CD14-positive monocyte (primary cell): Measurements from ENCODE around the gene TMEM244. TPM values are rescaled to one million over a fixed set of nuclear protein-coding genes. Genes with fewer than 3 reads are reported as not detected.

Experiments used
- DNase-seq, 3 donors: peaks; one replicate each; pipeline ENCODE4 v3.0.0-alpha.2; 2011 to 2022
- H2AFZ ChIP-seq: 2 replicates; pipeline ENCODE4 v1.6.0; 2012; ENCODE audit warnings: mild to moderate bottlenecking, low read depth, low read length, inconsistent platforms; ENCODE audit not compliant: insufficient read depth, poor library complexity, severe bottlenecking
- H3K27ac ChIP-seq, 2 donors: 1 replicate in 1 of 2; 2 replicates in 1 of 2; pipeline ENCODE4 v1.5.1; 2012 to 2013; ENCODE audit warnings: low read length in 2 of 2, control low read depth in 1 of 2, inconsistent platforms in 1 of 2, low read depth in 1 of 2, mild to moderate bottlenecking in 1 of 2
- H3K27me3 ChIP-seq, 2 donors: one replicate each; pipeline versions ENCODE4 v1.6.0 to v1.6.1; 2011 to 2013; ENCODE audit warnings: low read length in 2 of 2; ENCODE audit not compliant: control insufficient read depth in 2 of 2, insufficient read depth in 2 of 2
- H3K36me3 ChIP-seq, 2 donors: replicated peaks in 1 of 2; 1 replicate in 1 of 2; 2 replicates in 1 of 2; pipeline versions ENCODE4 v1.5.1 to v1.6.1; 2012 to 2013; ENCODE audit warnings: low read length in 2 of 2, control low read depth in 1 of 2, inconsistent platforms in 1 of 2, mild to moderate bottlenecking in 1 of 2; ENCODE audit not compliant: insufficient read depth in 2 of 2, control insufficient read depth in 1 of 2
- H3K4me1 ChIP-seq, 2 donors: 1 replicate in 1 of 2; 2 replicates in 1 of 2; pipeline versions ENCODE4 v1.5.1 to v1.6.1; 2012 to 2013; ENCODE audit warnings: low read length in 2 of 2, control low read depth in 1 of 2, inconsistent platforms in 1 of 2, mild to moderate bottlenecking in 1 of 2, moderate library complexity in 1 of 2; ENCODE audit not compliant: insufficient read depth in 2 of 2, control insufficient read depth in 1 of 2
- H3K4me2 ChIP-seq: replicated peaks from 2 replicates; pipeline ENCODE3; 2012; ENCODE audit warnings: low read length, moderate library complexity, mild to moderate bottlenecking; ENCODE audit not compliant: poor library complexity, severe bottlenecking; ENCODE audit errors: extremely low read depth
- H3K4me3 ChIP-seq, 3 experiments: fragments of 200-600 bp in 1 of 3; sonication (generic) in 1 of 3; replicated peaks in 1 of 3; 1 replicate in 2 of 3; 2 replicates in 1 of 3; pipeline ENCODE4 v1.5.1; 2011 to 2013; ENCODE audit warnings: low read length in 3 of 3, mild to moderate bottlenecking in 3 of 3, control low read depth in 2 of 3, low read depth in 2 of 3, inconsistent platforms in 1 of 3, moderate library complexity in 1 of 3
- H3K79me2 ChIP-seq: 2 replicates; pipeline ENCODE4 v1.6.0; 2012; ENCODE audit warnings: mild to moderate bottlenecking, control low read depth, inconsistent platforms, low read length, moderate library complexity; ENCODE audit not compliant: insufficient read depth
- H3K9ac ChIP-seq: 2 replicates; pipeline ENCODE4 v1.6.0; 2017; ENCODE audit warnings: low read length, mild to moderate bottlenecking; ENCODE audit not compliant: insufficient read depth, poor library complexity, severe bottlenecking
- H3K9me3 ChIP-seq, 2 donors: replicated peaks in 1 of 2; 1 replicate in 1 of 2; 2 replicates in 1 of 2; pipeline versions ENCODE4 v1.5.1 to v1.6.1; 2012 to 2013; ENCODE audit warnings: low read length in 2 of 2, control low read depth in 1 of 2; ENCODE audit not compliant: control insufficient read depth in 1 of 2, insufficient read depth in 1 of 2
- H4K20me1 ChIP-seq: 2 replicates; pipeline ENCODE4 v1.6.0; 2012; ENCODE audit warnings: mild to moderate bottlenecking, low read length, control low read depth, moderate library complexity; ENCODE audit not compliant: insufficient read depth
- H3K27ac Mint-ChIP-seq, 7 donors: one replicate each; pipeline ENCODE4 v1.8.0; 2020; ENCODE audit warnings: mild to moderate bottlenecking in 7 of 7, mixed read lengths in 7 of 7, moderate library complexity in 6 of 7, inconsistent platforms in 2 of 7
- H3K27me3 Mint-ChIP-seq, 3 donors: one replicate each; pipeline ENCODE4 v1.8.0; 2021 to 2022; ENCODE audit warnings: low read depth in 3 of 3, mild to moderate bottlenecking in 3 of 3, mixed read lengths in 3 of 3, moderate library complexity in 3 of 3, inconsistent platforms in 1 of 3
- H3K36me3 Mint-ChIP-seq, 2 donors: one replicate each; pipeline ENCODE4 v1.8.0; 2020; ENCODE audit warnings: mixed read lengths in 2 of 2, inconsistent platforms in 1 of 2, mild to moderate bottlenecking in 1 of 2
- H3K4me1 Mint-ChIP-seq: one replicate; pipeline ENCODE4 v1.8.0; 2020; ENCODE audit warnings: mild to moderate bottlenecking, mixed read lengths
- H3K4me3 Mint-ChIP-seq, 2 donors: one replicate each; pipeline ENCODE4 v1.8.0; 2020; ENCODE audit warnings: mild to moderate bottlenecking in 2 of 2, mixed read lengths in 2 of 2, moderate library complexity in 1 of 2
- H3K9me3 Mint-ChIP-seq, 7 donors: one replicate each; pipeline ENCODE4 v1.8.0; 2020 to 2022; ENCODE audit warnings: mixed read lengths in 7 of 7, mild to moderate bottlenecking in 6 of 7, moderate library complexity in 6 of 7, inconsistent platforms in 2 of 7
- WGBS: methylation state at CpG from one replicate; pipeline ENCODE4 v1.1.5; 2013; ENCODE audit warnings: missing lambda C conversion rate; ENCODE audit not compliant: insufficient coverage; 5-methylcytosine and 5-hydroxymethylcytosine counted together
- intact Hi-C, 2 donors: fragments of 100-400 bp; cut with micrococcal nuclease; formaldehyde crosslinking; loops; one replicate each; pipeline versions ENCODE4 v1.15.0 to v1.15.1; 2023
- polyA plus RNA-seq, 3 donors: library from polyadenylated mRNA; depleted of rRNA in 1 of 3; unstranded in 2 of 3; stranded (reverse) in 1 of 3; fragments of 300-500 nt in 2 of 3; fragments of >200 nt in 1 of 3; fragmentation: Illumina TruSeq in 2 of 3; gene quantifications; 1 replicate in 2 of 3; 2 replicates in 1 of 3; pipeline ENCODE4 v1.2.3, GENCODE V29; 2012 to 2021
- TF ChIP-seq, protein P1 (sequence below): fragments of 200-600 bp; IDR thresholded peaks from one replicate; pipeline ENCODE4 v1.8.0; 2022; ENCODE audit warnings: antibody characterized with exemption, mild to moderate bottlenecking

The TMEM244 gene
- polyA plus RNA-seq, 3 donors = not detected

- Histone ChIP-seq H3K27ac (no peak overlapping the region), H3K4me2 (no peak overlapping the region), H3K27me3 (no peaks in the 10 kb centered on the region), H4K20me1 (no peaks in the 10 kb centered on the region), H3K79me2 (no peaks in the 10 kb centered on the region), H3K36me3 (no peaks in the 10 kb centered on the region), H3K4me1 (no peaks in the 10 kb centered on the region), H2AFZ (no peak overlapping the region), H3K9me3 (no peaks in the 10 kb centered on the region), H3K4me3 (no peak overlapping the region), H3K9ac (no peak overlapping the region)
- H3K27ac Mint-ChIP-seq = no peak overlapping the region
- H3K36me3 Mint-ChIP-seq = no peaks in the 10 kb centered on the region
- no peak overlapping the region for H3K4me3 Mint-ChIP-seq
- H3K4me1 Mint-ChIP-seq = no peaks in the 10 kb centered on the region
- H3K9me3 Mint-ChIP-seq = peaks cover 0 to 2% (median 0%) of the 10 kb centered on the region in 7 donors
- intact Hi-C loops = no loop called here
- TF ChIP-seq, protein P1, sequence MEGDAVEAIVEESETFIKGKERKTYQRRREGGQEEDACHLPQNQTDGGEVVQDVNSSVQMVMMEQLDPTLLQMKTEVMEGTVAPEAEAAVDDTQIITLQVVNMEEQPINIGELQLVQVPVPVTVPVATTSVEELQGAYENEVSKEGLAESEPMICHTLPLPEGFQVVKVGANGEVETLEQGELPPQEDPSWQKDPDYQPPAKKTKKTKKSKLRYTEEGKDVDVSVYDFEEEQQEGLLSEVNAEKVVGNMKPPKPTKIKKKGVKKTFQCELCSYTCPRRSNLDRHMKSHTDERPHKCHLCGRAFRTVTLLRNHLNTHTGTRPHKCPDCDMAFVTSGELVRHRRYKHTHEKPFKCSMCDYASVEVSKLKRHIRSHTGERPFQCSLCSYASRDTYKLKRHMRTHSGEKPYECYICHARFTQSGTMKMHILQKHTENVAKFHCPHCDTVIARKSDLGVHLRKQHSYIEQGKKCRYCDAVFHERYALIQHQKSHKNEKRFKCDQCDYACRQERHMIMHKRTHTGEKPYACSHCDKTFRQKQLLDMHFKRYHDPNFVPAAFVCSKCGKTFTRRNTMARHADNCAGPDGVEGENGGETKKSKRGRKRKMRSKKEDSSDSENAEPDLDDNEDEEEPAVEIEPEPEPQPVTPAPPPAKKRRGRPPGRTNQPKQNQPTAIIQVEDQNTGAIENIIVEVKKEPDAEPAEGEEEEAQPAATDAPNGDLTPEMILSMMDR = no peak
- no peaks in the 10 kb centered on the region for H3K27me3 Mint-ChIP-seq
- DNase-seq = no peak
Observed at GRCh38 chr6:129846761-129847160, 14.4 kb downstream of the TMEM244 start.

DNA sequence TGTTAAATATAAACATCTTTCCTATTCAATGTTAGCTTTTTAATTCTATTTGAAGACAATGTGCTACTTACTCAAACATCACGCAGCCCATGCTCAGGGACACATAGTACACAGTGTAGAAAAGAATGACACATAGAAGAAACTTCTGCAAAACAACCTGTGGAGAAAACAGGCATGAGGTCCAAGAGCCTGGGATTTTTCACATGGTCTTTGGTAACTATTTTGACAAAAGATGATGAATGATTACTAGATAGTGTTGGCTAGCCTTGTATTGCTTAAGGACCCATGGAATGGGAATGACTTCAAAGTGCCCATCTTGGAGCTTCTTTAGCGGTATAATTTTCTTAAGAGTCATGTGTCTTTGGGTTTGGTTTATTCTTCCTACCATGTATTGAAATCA, 15.4 kb downstream of the TMEM244 start:
- intact Hi-C loops = no loop called here

More for the DNA sequence above, 15.4 kb downstream of the TMEM244 start:
- Mint-ChIP-seq H3K4me3 (no peak overlapping the region), H3K36me3 (no peaks in the 10 kb centered on the region), H3K27me3 (no peaks in the 10 kb centered on the region), H3K27ac (no peak overlapping the region), H3K9me3 (peaks cover 0 to 2% (median 0%) of the 10 kb centered on the region in 7 donors), H3K4me1 (no peaks in the 10 kb centered on the region)
- H3K27me3 ChIP-seq = no peaks in the 10 kb centered on the region
- no peak overlapping the region for H2AFZ ChIP-seq
- no peak for DNase-seq
- no peaks in the 10 kb centered on the region for H3K9me3 ChIP-seq
- no peaks in the 10 kb centered on the region for H3K36me3 ChIP-seq
- H3K9ac ChIP-seq = no peak overlapping the region
- no CpG with 5 or more reads among the region's 2 CpGs for WGBS
- H3K4me3 ChIP-seq = no peak overlapping the region
- H3K4me2 ChIP-seq = no peak overlapping the region
- no peaks in the 10 kb centered on the region for H3K4me1 ChIP-seq
- H3K27ac ChIP-seq = no peak overlapping the region
- no peaks in the 10 kb centered on the region for H4K20me1 ChIP-seq
- H3K79me2 ChIP-seq = no peaks in the 10 kb centered on the region
- TF ChIP-seq, protein P1 = no peak
